Measurements from ENCODE around the gene DKK2.

DKK2 gene

DNA sequence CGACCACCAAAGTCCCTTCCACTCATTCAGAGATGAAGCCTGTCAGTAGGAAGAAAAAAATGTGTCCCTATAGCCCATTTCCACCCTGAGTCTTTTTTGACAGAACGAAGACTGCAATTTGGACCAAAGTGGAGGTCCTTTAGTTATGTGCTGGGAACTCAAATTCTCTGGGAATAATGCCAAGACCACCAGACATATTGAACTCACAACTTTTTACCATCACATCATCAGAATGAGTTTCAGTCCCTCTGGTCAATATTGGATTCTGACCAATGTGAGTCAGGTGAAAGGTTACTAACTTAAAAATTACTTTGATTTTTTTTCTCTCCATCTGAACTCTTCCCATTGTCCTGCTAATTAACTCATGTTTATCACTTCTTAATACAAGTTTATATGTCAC, 128.9 kb downstream of the DKK2 start:
- no peak for DNase-seq

DNA sequence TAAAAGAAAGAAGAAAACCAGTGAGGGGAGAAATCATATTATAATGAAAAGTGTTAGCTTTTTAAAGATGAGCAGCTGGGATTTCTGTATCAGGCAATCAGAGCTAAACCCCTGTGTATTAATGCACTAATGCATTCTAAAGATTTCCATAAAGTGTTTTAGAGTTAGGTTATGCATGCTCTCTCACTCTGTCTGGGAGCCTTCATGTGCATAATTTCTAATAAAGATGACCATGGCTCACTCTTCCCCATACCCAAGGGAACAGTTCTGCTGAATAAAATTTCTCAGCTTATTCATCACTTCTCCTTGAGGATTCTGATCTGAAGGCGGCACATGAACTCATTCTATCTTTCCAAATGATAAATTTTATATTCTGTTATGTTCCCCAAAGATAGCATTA, 129.4 kb downstream of the DKK2 start:
- DNase-seq, result no peak

DNA sequence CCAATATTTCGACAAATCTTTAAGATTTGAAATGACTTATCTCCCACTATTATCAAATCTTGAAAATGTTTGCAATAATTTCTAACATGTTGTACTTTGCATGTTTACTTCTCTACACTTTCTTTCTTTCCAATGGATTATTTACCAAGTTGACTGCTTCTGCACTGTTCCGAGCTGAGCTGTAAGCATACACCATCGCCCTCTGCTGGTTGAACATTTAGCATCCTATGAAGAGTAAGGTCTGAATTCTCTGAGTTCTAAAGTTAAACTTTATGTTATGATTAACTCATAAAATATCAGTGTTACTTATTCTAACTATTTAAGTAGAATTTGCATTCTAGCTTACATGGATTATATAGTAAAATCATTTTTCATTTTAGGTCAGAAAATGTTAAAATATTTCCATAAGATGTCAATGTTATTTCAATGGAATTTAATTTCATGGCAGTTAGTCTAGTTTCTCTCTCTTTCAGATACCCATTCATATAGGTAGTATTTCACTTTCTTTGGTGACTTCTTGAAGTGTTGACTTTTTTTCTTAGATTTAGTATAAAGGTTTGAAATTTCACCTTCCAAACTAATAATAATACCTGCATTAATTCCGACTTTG, 137.4 kb downstream of the DKK2 start:
- no peak for DNase-seq

DNA sequence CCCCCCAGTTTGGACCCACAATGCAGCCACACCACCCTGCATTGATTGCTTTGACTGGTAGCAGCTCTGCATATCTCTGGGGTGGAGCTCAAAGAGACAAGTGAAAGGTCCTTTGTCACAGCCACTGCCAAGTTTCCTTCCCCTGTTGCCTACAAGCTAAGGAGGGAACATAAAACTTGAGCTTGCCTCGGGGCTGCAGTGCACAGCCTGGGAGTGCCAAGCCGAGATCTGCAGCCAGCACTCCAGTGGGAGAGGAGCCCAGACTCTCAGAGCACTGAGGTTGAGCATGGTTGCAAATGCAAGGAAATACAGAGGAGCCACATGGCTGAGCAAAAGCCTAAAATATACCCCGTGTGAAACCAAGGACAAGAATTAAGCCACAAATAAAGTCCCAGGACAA, 142.2 kb downstream of the DKK2 start:
- no peak for DNase-seq

DNA sequence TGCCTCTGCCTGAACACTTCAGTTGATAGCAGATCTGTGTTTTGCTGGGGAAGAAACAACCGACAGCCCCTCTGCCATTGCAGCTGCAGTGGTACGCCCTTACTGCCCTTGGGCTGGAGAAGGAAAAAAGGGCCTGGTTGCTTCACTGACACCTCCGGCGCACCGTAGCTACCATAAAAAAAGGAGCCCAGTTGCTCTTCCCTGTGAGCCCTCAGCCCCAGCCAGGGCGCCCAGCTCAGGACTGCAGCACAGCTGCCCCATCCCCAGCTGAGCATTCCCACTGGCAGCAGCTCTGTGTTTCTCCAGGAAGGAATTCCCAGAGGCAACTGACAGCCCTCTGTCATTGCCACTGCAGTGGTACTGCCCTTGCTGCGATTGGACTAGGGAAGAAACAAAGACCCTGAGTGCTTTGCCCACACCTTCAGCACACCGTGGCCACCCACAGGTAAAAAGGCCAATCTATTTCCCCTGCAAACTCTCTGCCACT, 142.7 kb downstream of the DKK2 start:
- DNase-seq, result no peak

DNA sequence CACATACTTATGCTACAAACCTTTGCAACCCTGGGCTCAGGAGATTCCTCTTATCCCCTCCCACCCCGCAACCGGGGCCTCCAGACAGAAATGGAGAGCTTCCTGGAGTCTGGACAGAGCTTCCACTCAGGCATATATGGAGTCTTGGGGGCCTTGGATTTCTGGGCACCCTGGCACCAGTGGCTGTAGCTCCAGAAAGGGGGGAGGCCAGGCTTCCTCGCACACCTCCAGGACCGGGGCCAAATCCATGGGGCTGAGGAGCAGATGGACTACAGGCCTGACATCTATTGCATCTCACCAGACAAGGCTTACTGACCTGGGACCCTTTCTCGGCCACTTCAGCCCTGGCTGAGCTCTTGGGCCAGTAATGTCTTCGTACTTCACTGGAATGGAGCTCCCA, 143.3 kb downstream of the DKK2 start:
- DNase-seq, result no peak

DNA sequence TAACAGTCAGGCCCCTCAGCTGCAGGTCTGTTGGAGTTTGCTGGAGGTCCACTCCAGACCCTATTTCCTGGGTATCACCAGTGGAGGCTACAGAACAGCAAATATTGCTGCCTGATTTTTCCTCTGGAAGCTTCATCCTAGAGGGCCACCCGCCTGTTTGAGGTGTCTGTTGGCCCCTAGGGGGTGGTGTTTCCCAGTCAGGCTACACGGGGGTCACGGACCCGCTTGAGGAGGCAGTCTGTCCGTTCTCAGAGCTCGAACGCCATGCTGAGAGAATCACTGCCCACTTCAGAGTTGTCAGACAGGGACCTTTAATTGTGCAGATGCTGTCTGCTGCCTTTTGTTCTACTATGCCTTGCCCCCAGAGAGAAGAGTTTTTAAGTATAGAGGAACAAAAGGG, 160.8 kb downstream of the DKK2 start:
- no peak for DNase-seq

Data from NCI-H446 treated with DMSO at 0.1 percent for 48 hours (cell line).